SW 1271 (cell line): ENCODE data around the gene RMI2.

Experiments
- DNase-seq, 2 experiments: peaks; one replicate each; lab custom pipeline; 2025; lab: John Stamatoyannopoulos, UW

The RMI2 gene

DNA sequence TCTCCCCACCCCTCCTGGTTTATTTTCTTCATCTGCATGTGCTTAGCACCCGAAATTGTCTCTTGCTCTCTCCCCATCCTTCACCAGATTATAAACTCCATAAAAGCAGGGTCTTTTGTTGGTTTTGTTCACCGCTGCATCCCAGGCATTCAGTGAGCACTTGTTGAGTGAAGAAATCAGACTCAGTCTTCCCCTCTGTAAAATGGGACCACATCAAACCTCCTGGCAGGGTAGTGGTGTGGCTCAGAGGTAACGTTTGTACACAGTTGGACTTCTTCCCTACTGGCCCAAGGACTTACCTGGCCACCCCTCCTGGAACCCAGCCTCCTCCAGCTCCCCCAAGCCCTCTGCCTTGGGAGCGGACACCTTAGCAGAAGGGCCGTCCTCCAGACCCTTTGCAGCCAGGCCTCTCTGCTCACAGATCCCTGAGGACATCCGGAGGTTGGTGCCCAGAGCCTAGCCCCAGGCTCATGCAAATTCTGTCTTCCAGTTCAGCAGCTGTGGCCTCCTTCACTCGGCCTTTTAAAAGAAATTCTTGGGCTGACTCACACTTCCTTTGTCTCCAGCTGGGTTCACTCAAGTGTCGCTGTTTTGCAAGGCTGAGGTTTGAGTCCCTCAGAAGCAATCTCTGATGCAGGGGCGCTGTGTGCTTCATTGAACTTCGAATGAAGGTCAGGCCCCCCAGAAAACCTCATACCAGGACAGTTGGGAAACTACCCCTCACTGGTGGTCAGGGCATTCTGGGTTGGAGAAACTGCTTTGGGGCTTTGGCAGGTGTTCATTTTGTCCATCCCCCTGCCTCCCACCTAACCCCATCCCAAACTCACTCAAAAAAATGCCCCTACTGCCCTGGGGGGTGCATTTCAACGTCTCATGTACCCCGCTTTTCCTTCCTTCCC is 16.8 kb upstream of the RMI2 start:
- DNase-seq: peak; percentile 43 to 76

DNA sequence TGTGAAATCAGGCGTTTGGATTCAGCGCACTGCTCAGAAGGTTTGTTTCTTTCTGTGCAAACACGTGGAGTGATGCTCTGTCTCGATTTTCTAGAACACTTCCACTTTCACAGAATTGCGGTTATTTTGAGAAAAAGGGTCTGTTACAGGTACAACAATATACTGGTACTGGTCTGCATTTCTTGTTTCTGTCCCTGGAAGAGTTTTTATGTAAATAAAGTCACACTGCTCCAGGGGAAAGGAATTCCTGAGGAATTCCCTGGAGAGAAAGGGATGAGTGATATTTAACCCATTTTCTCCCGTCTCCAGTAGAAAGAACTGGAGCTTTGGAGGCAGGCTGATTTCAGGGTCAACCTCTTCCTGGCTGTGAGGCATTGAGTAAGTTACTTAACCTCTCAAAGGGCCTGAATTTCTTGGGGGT is 16.2 kb upstream of the RMI2 start:
- no peak for DNase-seq

DNA sequence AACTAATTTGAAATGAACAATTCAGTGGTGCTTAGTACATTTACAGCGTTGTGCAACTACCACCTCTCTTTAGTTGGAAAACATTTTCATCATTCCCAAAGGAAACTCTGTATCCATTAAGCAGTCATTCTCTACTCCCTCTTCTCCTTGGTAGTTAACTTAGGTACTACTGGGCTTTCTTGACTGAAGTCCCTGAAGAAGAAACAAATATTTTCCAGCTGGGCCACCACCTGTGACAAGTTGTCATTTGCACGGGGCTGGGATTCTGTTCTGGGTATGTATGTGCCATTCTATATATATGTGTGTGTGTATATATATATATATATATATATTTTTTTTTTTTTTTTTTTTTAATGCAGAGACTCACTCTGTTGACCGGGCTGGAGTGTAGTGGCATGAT is 15.4 kb upstream of the RMI2 start:
- no peak for DNase-seq

DNA sequence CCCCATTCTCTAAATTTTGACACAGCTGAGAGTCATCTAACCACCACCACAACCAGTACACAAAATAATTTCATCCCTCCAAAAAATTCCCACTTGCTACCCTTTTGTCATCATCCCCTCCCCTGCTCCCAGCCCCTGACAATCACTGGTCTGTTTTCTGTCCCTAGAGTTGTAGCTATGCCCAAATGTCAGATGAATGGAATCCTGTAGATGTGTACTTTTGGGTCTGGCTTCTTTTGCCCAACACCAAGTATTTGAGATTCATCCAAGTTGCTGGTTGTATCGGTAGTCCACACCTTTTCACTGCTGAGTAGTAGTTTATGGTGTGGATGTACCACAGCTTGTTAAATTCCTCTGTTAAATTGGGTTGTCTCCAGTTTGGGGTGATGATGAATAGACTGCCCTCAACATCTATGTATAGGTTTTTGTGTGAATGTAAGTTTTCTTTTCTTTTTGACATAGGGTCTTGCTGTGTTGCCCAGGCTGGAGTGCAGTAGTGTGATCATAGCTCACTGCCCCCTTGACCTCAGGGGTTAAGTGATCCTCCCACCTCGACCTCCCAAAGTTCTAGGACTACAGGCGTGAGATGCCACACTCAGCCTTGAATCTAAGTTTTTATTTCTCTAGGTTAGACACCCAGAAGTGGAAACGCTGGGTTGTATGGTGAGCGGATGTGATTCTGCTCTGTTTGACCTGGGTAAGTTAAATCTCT is 14.6 kb upstream of the RMI2 start:
- no peak for DNase-seq

DNA sequence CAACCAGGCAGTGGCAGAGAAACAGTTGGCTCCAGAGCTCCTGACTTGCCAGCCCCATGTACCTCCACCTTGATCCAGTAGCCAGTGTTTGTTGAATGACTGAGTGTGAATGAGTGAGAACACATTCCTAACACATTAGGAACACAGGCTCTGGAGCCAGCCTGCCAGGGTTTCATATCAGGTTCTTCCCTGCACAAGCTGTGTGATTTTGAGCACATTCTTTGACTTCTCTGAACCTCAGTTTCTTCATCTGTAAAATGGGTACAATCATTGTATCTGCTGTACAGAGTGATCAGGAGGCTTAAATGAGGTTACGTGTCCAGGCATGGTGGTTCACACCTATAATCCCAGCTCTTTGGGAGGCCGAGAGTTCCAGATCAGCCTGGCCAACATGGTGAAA is 13.3 kb upstream of the RMI2 start:
- DNase-seq: no peak

DNA sequence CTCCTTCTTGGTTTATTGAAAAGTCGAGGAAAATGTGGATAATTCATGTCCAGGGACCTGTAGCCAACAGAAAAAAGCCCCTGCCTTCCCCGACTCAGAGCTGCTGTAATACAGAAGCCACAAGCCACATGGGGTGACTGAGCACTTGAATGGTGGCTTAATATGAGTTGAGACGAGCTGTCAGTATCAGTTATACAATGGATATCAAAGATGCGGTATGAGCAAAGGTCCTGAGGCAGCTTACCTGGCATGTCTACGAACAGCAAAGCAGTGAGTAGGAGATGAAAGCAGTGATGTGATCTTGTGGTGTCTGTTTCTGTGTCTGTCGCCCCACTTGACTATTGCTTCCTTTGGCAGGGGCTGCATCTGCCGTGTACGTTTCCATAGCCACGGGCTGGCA is 12.2 kb upstream of the RMI2 start:
- DNase-seq: no peak

DNA sequence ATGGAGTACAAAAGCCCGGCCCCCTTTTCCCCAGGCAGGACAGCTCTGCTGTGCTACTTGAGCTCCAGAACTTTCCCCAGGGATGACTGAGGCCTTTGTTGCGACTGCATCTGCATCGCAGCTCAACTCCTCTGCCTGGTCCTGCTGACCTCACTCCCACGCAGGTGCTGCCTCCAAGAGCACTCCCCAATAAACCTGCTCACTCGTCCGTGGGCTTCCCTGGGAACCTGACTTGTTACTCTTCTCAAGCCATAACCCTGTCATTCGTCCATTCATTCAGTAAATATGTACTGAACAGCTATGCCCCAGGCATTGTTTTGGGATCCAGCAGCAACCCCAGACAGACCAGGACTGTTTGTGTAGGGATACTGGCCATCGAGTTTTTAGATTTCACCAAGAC is 11.6 kb upstream of the RMI2 start:
- DNase-seq: no peak

DNA sequence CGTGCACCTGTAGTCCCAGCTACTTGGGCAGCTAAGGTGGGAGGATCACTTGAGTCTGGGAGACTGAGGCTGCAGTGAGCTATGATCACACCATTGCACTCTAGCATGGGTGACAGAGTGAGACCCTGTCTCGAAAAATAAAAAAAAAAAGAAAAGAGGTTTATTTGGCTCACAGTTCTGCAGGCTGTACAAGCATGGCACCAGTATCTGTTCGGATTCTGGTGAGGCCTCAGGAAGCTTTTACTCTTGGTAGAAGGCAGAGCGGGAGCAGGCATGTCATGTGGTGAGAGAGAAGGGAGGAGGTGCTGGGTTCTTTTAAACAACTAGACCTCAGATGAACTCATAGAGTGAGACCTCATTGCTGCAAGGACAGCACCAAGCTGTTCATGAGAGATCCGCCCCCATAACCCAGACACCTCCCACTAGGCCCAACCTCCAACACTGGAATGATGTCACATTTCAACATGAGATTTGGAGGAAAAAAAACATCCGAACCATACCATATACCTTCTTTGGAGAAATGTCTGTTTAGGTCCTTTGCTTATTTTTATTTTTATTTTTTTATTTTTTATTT is 10.3 kb upstream of the RMI2 start:
- DNase-seq: no peak

DNA sequence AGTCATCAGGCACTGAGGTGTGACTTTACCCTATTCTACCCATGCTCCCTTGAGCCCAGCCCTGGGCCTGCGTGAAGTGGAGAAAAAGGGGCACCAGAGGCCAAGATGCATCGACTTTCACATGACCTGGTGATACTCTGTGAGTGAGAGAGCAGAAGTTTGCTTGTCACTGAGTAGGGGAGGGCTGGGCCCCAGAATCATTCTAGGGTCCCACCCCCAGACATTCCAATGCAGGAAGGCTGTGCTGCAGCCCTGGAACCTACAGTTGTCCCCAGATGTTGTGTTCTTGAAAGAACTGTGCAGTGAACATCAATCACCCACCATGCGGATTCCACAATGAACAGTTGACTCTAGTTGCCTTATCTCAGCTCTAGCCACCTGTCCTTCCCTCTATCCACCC is 6.2 kb upstream of the RMI2 start:
- no peak for DNase-seq

DNA sequence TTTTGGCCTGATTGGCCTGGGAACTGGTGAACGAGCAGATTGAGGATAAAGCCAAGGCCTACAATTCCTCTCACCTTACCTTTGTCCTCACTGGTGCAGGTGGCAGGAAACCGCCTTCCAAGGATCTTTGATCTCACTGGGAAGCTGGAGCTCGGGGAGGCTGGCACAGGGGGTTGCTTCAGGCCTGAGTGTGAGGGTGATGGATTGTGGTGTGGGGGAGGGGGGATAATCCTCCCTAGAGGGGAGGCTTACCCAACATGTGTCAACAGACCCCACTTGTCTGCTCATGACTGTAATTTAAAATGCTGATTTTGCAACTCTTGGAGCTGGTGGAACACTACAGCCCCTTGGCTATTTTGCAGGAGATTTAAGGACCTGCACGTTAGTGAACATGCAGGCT is 4.5 kb upstream of the RMI2 start:
- no peak for DNase-seq

DNA sequence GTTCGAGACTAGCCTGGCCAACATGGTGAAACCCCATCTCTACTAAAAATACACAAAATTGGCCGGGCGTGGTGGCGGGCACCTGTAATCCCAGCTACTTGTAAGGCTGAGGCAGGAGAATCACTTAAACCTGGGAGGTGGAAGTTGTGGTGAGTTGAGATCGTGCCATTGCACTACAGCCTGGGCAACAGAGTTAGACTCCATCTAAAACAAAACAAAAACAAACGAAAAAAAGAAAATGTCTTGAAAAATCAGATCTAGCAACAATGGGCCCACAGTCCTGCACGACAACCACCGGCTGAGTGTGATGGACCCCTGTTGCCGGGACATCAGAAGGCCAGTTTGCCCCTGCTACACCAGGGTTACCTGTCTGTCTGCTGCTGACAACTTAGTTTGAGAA is 3.9 kb upstream of the RMI2 start:
- no peak for DNase-seq

DNA sequence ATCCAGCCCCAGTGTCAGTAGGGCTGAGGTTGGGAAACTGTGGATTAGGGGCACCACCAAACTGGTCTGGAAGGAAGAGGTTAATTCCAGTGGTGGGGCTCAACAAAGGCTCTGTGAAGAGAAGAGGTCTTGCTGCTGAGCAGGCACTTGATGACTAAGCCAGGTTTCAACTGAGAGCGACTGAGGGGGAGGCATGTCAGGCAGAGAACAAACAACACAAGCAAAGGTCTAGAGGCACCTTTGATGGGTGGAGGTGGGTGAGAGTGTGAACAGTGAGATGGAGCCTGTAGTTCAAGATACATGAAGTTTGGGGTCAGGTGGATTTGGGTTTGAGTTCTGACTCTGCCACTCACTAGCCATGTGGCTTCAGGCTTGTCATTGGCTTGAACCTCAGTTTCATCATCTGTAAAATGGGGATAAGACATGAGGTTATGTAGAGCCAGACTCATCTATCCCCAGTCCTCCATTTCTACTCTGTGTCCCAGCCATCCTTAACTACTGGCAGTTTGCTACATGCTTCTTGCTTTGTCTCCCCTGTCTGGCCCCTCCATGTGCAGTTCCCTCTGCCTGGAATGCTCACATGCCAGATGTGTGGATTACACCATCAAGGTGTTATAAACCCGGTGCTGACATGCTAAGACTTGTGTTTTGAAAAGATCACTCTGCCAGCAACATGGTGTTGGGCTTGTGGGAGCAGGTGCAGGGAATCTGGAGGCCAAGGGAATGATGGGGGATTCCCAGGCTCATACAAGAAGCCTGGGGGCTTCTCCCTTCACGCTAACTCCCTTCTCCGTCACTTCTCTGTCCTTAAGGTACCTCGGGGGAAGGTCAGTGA is 3.0 kb upstream of the RMI2 start:
- no peak for DNase-seq

DNA sequence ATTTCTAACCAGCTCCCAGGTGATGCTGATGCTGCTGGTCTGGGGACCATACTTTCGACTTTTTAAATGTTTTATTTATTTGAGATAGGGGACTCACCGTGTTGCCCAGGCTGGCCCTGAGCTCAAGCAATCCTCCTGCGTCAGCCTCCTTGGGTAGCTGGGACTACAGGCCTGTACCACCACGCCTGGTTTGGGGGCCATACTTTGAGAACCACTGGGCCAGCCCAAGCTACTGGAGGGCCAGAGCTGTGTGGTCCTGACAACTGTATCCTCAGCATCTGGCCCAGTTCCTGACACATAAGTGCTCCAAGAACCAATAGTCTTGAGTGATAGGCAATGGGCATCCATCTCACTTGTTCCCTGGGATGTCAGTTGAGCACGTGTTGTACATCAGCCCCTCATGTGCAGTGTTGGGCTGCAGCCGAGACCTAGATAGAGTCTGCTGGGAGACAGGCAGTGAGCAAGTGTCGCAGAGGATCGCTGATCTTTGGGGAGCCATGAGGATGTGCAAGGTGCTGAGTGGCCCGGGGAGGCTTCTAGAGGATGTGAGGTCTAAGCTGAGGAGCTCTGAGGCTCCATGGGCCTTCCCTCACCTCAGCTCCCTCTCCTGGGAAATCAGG is 1.6 kb downstream of the RMI2 start:
- DNase-seq: no peak

DNA sequence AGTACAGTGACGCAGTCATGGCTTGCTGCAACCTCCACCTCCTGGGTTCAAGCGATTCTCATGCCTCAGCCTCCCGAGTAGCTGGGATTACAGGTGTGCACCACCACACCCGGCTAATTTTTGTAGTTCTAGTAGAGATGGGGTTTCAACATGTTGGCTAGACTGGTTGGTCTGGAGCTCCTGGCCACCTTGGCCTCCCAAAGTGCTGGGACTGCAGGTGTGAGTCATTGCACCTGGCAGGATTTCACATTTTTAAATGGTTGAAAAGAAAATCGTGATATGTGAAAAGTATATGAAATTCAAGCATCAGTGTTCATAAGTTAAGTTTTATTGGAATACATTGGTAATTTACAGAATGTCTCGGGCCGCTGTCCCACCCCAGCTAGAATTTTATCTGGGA is 2.6 kb downstream of the RMI2 start:
- DNase-seq: no peak

DNA sequence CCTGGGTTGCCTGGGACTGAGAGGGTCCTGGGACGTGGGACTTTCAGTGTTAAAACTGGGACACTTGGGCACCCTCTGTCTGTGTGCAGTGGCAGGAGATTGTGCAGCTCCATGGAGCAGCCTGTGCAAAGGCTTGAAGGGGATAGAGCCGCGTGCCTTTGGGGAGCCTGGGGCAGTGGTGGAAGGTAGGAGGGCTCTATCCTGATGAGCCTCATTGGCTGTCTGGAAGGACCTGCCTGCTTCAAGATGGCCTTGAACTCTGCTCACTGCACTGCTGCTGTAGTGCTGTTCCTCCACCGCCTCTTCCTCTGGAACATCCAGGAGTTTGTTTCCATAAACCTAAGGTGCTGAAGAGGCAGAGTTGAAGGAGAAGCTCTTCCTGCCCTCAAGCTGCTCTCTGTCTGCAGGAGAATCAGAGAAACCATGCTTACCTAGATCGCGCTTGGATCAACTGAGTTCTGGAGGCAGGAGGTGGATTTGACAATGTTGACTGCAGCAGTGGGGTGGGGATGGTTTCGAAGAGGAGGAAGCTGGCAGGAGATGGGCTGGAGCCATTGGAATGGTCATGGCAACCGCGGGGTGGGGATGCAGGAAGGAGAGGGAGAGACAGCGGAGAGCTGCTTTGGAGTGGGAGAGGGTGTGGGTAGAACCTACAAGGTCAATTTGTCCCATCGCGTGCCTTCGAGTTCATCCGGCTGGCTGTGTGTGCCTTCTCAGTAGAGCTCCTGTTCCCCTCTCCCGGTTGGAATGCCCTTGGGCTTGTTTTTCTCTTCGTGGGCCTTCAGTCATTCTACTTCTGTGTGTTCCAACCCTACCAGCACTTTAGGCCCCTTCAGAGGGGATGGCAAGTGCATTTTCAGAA is 3.7 kb downstream of the RMI2 start:
- no peak for DNase-seq

DNA sequence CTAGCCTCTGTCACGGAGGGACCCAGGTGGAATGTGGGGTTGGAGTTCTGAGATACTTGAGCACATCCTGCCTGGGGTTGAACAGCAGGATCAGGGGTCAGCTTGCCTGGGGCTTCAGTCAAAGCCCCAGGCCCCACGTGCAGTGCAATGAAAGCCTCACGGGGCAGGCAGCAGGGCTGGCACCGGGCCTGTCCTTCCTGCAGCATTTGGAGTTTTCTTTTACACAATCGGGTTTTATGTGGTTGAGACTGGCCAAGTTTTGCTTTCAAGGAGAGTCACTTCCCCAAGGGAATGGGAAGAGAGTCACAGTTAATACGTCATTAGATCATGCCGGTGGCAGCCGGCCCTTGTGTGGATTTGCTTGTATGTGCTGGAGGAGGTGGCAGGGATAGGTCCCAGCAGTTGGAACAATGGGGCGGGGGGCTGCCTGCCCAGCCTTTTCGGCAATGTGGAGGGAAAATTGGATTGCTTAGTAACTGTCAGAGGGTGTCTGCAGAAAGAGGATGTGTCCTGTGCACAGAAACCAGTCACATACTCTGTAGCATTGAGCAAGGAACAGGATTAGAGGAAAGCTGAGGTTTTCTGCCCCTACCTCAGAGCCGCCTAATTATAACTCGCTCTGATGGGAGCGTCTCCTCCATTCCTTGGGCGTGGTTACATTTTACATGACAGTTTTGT is 4.5 kb downstream of the RMI2 start:
- no peak for DNase-seq

DNA sequence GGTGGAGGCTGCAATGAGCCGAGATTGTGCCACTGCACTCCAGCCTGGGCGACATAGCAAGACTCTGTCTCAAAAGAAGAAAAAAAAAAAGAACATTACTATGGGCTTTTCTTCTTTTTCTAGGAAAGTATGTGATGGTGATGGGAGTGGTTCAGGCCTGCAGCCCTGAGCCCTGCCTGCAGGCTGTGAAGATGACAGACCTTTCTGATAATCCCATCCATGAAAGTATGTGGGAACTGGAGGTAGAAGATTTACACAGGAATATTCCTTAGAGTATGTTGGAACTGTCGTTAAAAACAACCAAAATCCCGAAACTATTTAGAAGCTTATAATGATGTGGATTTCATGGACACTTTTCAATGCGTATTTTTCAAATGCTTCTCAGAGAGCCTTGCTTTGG is 5.3 kb downstream of the RMI2 start:
- no peak for DNase-seq

DNA sequence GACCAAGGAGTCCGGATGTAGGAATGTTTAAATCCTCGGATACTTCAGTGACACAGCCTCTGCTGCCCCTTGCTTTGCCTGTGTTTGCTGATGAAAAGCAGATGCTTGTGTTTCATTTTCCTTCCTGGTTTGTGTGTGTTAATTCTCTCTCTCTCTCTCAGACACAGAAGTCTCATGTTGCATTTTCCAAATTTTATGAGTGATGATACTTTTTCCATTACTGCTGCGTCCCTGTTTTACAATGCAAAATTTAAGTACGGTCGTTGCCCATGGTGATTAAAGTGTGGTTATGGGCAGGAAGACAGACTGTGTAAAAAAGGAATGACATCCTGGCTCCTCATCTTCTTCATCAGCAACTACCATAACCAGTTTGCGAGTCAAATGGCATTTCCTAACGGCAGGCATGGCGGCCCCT is 5.7 kb downstream of the RMI2 start:
- DNase-seq: no peak

DNA sequence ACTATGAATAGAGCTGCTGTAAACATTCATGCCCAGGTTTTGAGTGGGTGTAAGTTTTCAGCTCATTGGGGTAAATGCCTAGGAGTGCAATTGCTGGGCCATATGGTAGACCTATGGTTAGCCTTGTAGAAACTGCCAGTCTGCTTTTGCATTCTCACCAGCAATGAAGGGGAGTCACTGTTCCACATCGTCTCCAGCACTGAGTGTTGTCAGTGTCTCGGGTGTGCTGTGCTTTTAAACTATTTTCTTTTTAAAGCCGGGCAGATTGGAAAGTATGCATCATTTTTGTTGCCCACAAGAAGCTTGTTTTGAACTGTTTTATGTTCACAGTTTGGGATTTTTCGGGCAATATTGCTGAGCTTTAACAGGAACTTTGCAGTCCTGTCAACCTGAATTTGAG is 7.9 kb downstream of the RMI2 start:
- DNase-seq: no peak

DNA sequence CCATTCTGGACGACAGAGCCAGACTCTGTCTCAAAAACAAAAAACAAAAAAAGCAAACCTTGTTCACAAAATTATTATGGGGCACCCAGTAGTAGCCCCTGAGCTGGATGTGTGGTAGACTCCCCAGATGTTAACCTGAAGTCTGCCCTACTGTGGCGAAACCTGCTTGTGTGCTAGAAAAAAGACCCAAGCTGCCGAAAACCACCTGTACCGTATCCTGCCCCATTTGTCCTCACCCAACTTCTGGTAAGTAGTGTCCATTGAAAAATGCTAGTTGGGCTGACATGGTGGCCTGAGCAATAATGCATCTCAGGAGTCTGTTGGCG is 9.1 kb downstream of the RMI2 start:
- no peak for DNase-seq
